Endothelial cell of umbilical vein (primary cell): ENCODE results near the gene RECQL5. TPM values are rescaled to one million over a fixed set of nuclear protein-coding genes. Genes with fewer than 3 reads are reported as not detected.

Experiments used
- BruUV-seq: library from RNA; stranded (reverse); fragments of 400-500 nt; replicated peaks from 2 replicates; lab custom pipeline; 2021; lab: Mats Ljungman, UMichigan
- CTCF ChIA-PET: fragments of 300-600, 350-600 bp; sonication (Branson Sonifier 250); formaldehyde crosslinking; loops from one replicate; lab custom pipeline; 2021; ENCODE audit warnings: antibody characterized with exemption, inconsistent platforms; lab: Charles Lee
- POLR2A ChIA-PET: fragments of 300-600, 350-600 bp; sonication (Branson Sonifier 250); formaldehyde crosslinking; loops from one replicate; lab custom pipeline; 2021; ENCODE audit warnings: antibody characterized with exemption, inconsistent platforms; lab: Charles Lee
- DNase-seq: peaks from one replicate; pipeline ENCODE4 v3.0.0-alpha.2; 2011; ENCODE audit warnings: low read depth, low spot score
- FAIRE-seq: peaks from 2 replicates; lab custom pipeline; 2011; peaks lifted over from hg19 to GRCh38; lab: Jason Lieb, UNC
- H2AFZ ChIP-seq: 2 replicates; pipeline ENCODE4 v1.6.0; 2012; ENCODE audit warnings: low read depth, low read length, control low read depth, inconsistent platforms
- H3K27ac ChIP-seq: 2 replicates; pipeline ENCODE4 v1.5.1; 2011; ENCODE audit warnings: low read depth, mild to moderate bottlenecking, control low read depth, low read length, moderate library complexity; ENCODE audit not compliant: insufficient read depth
- H3K27me3 ChIP-seq, 2 experiments: 2 replicates each; pipeline versions ENCODE4 v1.6.0 to v1.6.1; 2011; ENCODE audit warnings: low read length in 2 of 2, mixed read lengths in 1 of 2; ENCODE audit not compliant: control insufficient read depth in 2 of 2, insufficient read depth in 2 of 2
- H3K36me3 ChIP-seq, 2 experiments: 2 replicates in 1 of 2; 3 replicates in 1 of 2; pipeline ENCODE4 v1.5.1; 2011; ENCODE audit warnings: low read length in 2 of 2, mild to moderate bottlenecking in 1 of 2, moderate library complexity in 1 of 2; ENCODE audit not compliant: control insufficient read depth in 2 of 2, insufficient read depth in 2 of 2; ENCODE audit errors: extremely low read depth in 1 of 2
- H3K4me1 ChIP-seq: 3 replicates; pipeline ENCODE4 v1.5.1; 2011; ENCODE audit warnings: mild to moderate bottlenecking, low read length; ENCODE audit not compliant: control insufficient read depth, insufficient read depth; ENCODE audit errors: extremely low read depth
- H3K4me2 ChIP-seq: 2 replicates; pipeline ENCODE4 v1.6.1; 2011; ENCODE audit warnings: low read length, control low read depth, mixed read lengths; ENCODE audit not compliant: insufficient read depth
- H3K4me3 ChIP-seq, 3 experiments: fragments of 200-600 bp in 1 of 3; sonication (generic), shearing (Covaris generic) in 1 of 3; replicated peaks in 1 of 3; 2 replicates each; pipeline ENCODE4 v1.5.1; 2011 to 2016; ENCODE audit warnings: control low read depth in 3 of 3, low read length in 3 of 3, mild to moderate bottlenecking in 2 of 3, inconsistent platforms in 1 of 3, low read depth in 1 of 3, moderate library complexity in 1 of 3; ENCODE audit not compliant: insufficient read depth in 1 of 3
- H3K79me2 ChIP-seq: 2 replicates; pipeline ENCODE4 v1.6.0; 2012; ENCODE audit warnings: low read length, inconsistent platforms; ENCODE audit not compliant: control insufficient read depth, insufficient read depth
- H3K9ac ChIP-seq: replicated peaks from 2 replicates; pipeline ENCODE3; 2011; ENCODE audit warnings: low read length, control low read depth; ENCODE audit not compliant: insufficient read depth; ENCODE audit errors: extremely low read depth
- H3K9me1 ChIP-seq: replicated peaks from 3 replicates; pipeline ENCODE4 v1.6.0; 2011; ENCODE audit warnings: mild to moderate bottlenecking, low read length; ENCODE audit not compliant: control insufficient read depth, insufficient read depth; ENCODE audit errors: extremely low read depth
- H3K9me3 ChIP-seq: replicated peaks from 2 replicates; pipeline ENCODE4 v1.5.1; 2012; ENCODE audit warnings: low read length, inconsistent platforms; ENCODE audit not compliant: control insufficient read depth, insufficient read depth
- H4K20me1 ChIP-seq: replicated peaks from 2 replicates; pipeline ENCODE3; 2011; ENCODE audit warnings: mild to moderate bottlenecking, low read length; ENCODE audit not compliant: control insufficient read depth, insufficient read depth; ENCODE audit errors: extremely low read depth
- EZH2 ChIP-seq: IDR thresholded peaks from 2 replicates; pipeline ENCODE4 v1.6.1; 2012; ENCODE audit warnings: borderline replicate concordance, low read depth, mild to moderate bottlenecking, moderate library complexity, low read length, inconsistent platforms; ENCODE audit not compliant: severe bottlenecking
- JUN ChIP-seq: IDR thresholded peaks from 2 replicates; pipeline ENCODE4 v1.6.1; 2011; ENCODE audit warnings: borderline replicate concordance, low read depth; ENCODE audit not compliant: insufficient read length, insufficient read depth
- POLR2A ChIP-seq: IDR thresholded peaks from 2 replicates; pipeline ENCODE4 v1.6.1; 2012; ENCODE audit warnings: low read depth, mild to moderate bottlenecking, control low read depth, low read length
- POLR2AphosphoS5 ChIP-seq: IDR thresholded peaks from 2 replicates; pipeline ENCODE4 v1.6.1; 2012; ENCODE audit warnings: low read depth, mild to moderate bottlenecking, control low read depth, low read length, moderate library complexity; ENCODE audit not compliant: insufficient read depth
- dilution Hi-C: fragments of 300-500 bp; cut with MboI; formaldehyde crosslinking; loops from one replicate; pipeline ENCODE4 v1.15.0; 2019; ENCODE audit warnings: low sequenced_read_pairs; ENCODE audit not compliant: extremely low pct_ligation_motif_present
- intact Hi-C: fragments of 100-400 bp; cut with micrococcal nuclease; formaldehyde crosslinking; loops from one replicate; pipeline ENCODE4 v1.10.0; 2022
- polyA plus RNA-seq, 4 experiments: library from polyadenylated mRNA; depleted of rRNA in 3 of 4; stranded (reverse) in 3 of 4; unstranded in 1 of 4; fragments of >200 nt; gene quantifications; 2 replicates each; pipeline versions ENCODE4 v1.2.1 to v1.2.3, GENCODE V29; 2011 to 2012; ENCODE audit warnings: missing spikeins in 1 of 4
- total RNA-seq: library from RNA; stranded (reverse); gene quantifications from 2 replicates; pipeline ENCODE4 v1.2.3, GENCODE V29; 2021
- TF ChIP-seq, protein P1 (sequence below), 2 donors: IDR thresholded peaks; 1 replicate in 1 of 2; 2 replicates in 1 of 2; pipeline ENCODE4 v1.5.1; 2011; ENCODE audit warnings: low read length in 2 of 2, mild to moderate bottlenecking in 2 of 2, moderate library complexity in 2 of 2, control low read depth in 1 of 2, inconsistent platforms in 1 of 2, low read depth in 1 of 2; ENCODE audit not compliant: insufficient read depth in 1 of 2; ENCODE audit errors: extremely low read depth in 1 of 2

Gene RECQL5
- total and polyA plus RNA-seq, 2 donors (not counting 3 experiments of a cell fraction or from before 2014, with no cell fraction given) = 21.3 to 30.7 TPM

DNA sequence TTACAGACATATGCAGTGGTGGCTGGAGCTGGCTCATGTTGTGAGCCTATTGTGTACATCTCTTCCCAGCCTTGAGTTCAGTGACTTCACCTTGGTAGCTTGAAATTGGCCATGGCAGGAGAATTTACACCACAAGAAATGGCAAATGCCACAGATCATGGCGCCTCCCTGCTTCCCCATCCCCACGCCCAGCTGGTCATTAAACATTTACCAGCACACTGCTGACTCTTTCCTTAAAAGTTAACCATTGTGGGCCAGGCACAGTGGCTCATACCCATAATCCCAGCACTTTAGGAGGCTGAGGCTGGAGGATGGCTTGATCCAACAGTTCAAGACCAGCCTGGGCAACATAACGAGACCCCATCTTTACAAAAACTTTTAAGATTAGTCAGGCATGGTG, 31.7 kb upstream of the RECQL5 start:
- H3K4me3 ChIP-seq = no peak overlapping the region
- dilution Hi-C loops (no loop called here), intact Hi-C loops (loop anchor here (1.0 kb wide), 1 partner anchor 9 kb away; no protein-coding TSS in a partner anchor)
- no TSS peak for BruUV-seq
- TF ChIP-seq EZH2 = no peak
- TF ChIP-seq, protein P1, sequence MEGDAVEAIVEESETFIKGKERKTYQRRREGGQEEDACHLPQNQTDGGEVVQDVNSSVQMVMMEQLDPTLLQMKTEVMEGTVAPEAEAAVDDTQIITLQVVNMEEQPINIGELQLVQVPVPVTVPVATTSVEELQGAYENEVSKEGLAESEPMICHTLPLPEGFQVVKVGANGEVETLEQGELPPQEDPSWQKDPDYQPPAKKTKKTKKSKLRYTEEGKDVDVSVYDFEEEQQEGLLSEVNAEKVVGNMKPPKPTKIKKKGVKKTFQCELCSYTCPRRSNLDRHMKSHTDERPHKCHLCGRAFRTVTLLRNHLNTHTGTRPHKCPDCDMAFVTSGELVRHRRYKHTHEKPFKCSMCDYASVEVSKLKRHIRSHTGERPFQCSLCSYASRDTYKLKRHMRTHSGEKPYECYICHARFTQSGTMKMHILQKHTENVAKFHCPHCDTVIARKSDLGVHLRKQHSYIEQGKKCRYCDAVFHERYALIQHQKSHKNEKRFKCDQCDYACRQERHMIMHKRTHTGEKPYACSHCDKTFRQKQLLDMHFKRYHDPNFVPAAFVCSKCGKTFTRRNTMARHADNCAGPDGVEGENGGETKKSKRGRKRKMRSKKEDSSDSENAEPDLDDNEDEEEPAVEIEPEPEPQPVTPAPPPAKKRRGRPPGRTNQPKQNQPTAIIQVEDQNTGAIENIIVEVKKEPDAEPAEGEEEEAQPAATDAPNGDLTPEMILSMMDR (IDR thresholded peaks at IDR 0.05; ENCODE audit: extremely low read depth in 1 of 2, insufficient read depth in 1 of 2, low read depth in 1 of 2, low read length in 2 of 2) = no peak
- H3K9me1 ChIP-seq = no peaks in the 10 kb centered on the region
- POLR2A ChIA-PET = no interaction called here
- no peak overlapping the region for H3K27ac ChIP-seq
- no peak overlapping the region for H3K9ac ChIP-seq
- peaks cover 20 to 26% of the 10 kb centered on the region in 2 experiments for H3K36me3 ChIP-seq
- peaks cover 31% of the 10 kb centered on the region for H3K79me2 ChIP-seq
- no peak overlapping the region for H3K4me2 ChIP-seq
- DNase-seq = no peak
- peaks cover 62% of the 10 kb centered on the region for H3K4me1 ChIP-seq
- no peaks in the 10 kb centered on the region for H4K20me1 ChIP-seq
- H2AFZ ChIP-seq = no peak overlapping the region
- H3K9me3 ChIP-seq = no peaks in the 10 kb centered on the region
- no peaks in the 10 kb centered on the region for H3K27me3 ChIP-seq
- CTCF ChIA-PET = interaction anchor here (1.3 kb wide), 1 partner anchor 18 kb away, joined by 5 read pairs; no protein-coding TSS in a partner anchor
- FAIRE-seq = peak; percentile 31

DNA sequence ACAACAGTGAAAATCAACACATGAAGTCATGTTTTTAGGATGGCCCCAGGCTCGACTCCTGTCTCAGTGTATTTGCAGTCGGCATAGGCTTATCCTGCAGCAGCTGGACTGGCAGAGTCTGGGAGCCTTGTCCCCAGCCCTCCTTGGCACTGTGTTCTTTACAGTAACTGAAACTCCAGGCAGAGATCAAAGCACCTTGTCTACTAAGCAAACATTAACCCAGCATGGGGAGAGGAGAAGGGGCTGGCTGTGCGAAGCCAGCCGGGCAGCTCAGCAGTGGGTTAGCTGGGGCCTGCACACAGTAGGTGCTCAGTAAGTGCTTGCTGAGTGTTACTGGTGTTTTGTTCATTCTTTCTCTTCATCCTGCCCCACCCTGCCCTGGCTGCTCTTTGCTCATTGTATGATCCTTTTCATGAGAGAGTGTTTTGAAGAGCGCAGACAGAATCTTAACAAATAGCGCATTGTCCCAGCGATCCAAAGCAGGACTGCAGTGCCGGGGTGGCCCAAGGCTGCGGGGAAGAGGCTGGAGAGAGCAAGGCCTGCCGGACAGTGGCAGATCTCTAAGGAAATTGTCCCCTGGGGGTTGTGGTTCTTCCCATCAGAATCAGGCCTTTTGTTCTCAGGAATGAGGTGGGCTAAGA, 30.8 kb upstream of the RECQL5 start:
- peaks cover 31% of the 10 kb centered on the region for H3K79me2 ChIP-seq
- TF ChIP-seq POLR2AphosphoS5 (peak; percentile 17), POLR2A (no peak), JUN (no peak)
- dilution Hi-C loops (no loop called here), intact Hi-C loops (no loop called here)
- DNase-seq (no peak), FAIRE-seq (no peak)
- H3K9ac ChIP-seq = no peak overlapping the region
- no peak overlapping the region for H3K27ac ChIP-seq
- H3K4me2 ChIP-seq = no peak overlapping the region
- no TSS peak for BruUV-seq
- POLR2A ChIA-PET = no interaction called here
- H3K9me3 ChIP-seq = no peaks in the 10 kb centered on the region
- H3K4me3 ChIP-seq = no peak overlapping the region
- H3K4me1 ChIP-seq = peaks cover 63% of the 10 kb centered on the region
- CTCF ChIA-PET = interaction anchor here (1.3 kb wide), 1 partner anchor 17 kb away, joined by 5 read pairs; no protein-coding TSS in a partner anchor
- H4K20me1 ChIP-seq = no peaks in the 10 kb centered on the region
- H3K36me3 ChIP-seq = peaks cover 19 to 20% of the 10 kb centered on the region in 2 experiments
- H3K27me3 ChIP-seq = no peaks in the 10 kb centered on the region
- no peak overlapping the region for H2AFZ ChIP-seq
- H3K9me1 ChIP-seq = no peaks in the 10 kb centered on the region
